ENCODE data around the gene CPT2. TPM values are rescaled to one million over a fixed set of nuclear protein-coding genes. Genes with fewer than 3 reads are reported as not detected.

CPT2 gene
- total and polyA plus RNA-seq, 2 of the 13 experiments (the other 11 are each of a cell fraction or from before 2014, with no cell fraction given) = 12.6 to 14.6 TPM

DNA sequence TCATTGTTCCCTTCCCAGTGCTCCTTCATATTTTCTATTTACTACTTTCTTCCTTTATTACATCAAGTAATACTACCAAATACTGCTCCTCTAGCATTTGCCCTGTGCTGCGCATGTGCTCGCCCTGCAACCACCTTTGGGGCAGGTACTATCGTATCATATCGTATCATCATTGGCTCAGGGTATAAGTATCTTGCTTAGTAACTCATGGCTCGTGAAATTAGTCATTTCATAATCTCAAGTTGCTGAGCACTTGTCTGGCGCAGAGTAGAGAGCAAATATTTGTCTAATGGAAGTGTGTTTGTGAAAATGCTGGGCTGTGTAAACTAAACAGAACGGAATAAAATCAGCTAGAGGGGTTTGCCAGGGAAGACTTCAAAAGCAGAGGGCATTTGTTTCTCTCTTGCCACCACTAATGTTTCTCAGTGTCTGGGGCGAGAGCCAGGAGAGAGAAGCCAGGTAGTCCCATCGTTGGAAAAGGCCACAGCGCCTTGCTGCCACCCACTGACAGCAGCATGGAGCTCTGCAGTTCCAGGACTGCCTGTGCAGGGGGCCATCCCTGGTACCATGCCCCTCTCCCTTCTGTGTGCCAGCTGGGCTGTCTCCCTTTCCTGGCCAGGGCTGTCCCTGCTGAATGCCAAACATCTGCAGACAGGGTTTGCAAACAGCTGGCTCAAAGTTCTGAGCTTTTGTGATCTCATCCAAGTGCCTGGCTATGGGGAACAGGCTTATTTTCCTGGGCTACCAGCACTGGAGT lies 20.0 kb upstream of the CPT2 start (continued):
- TF ChIP-seq SETDB1 (CRISPR knock-in tag; IDR thresholded peaks at IDR 0.05; ENCODE audit: borderline replicate concordance) (no peak), NR2F6 (IDR thresholded peaks at IDR 0.05) (no peak), NR2F6 (CRISPR knock-in tag; IDR thresholded peaks at IDR 0.05) (0 out of 2 replicates have a peak, but pooled peaks have one; percentile 6), SAFB2 (CRISPR knock-in tag; IDR thresholded peaks at IDR 0.05; ENCODE audit: borderline replicate concordance, low read depth) (no peak), POLR2A (IDR thresholded peaks at IDR 0.05; ENCODE audit: insufficient read depth in 1 of 2, low read depth in 2 of 2, low read length in 2 of 2) (no peak), ZNF577 (CRISPR knock-in tag; IDR thresholded peaks at IDR 0.05; ENCODE audit: borderline replicate concordance, low read depth) (no peak), ISX (CRISPR knock-in tag; conservative IDR thresholded peaks at IDR 0.05) (no peak), ZNF564 (CRISPR knock-in tag; IDR thresholded peaks at IDR 0.05) (no peak), MYC (CRISPR knock-in tag; IDR thresholded peaks at IDR 0.05; ENCODE audit: borderline replicate concordance) (peak; percentile 27; the same call in 1 of the 2 replicates), ZNF350 (CRISPR knock-in tag; IDR thresholded peaks at IDR 0.05; ENCODE audit: borderline replicate concordance, low read depth) (no peak), ZNF629 (CRISPR knock-in tag; conservative IDR thresholded peaks at IDR 0.05) (no peak), SATB2 (CRISPR knock-in tag; IDR thresholded peaks at IDR 0.05) (no peak), ZNF354B (CRISPR knock-in tag; IDR thresholded peaks at IDR 0.05) (no peak), ZNF510 (CRISPR knock-in tag; IDR thresholded peaks at IDR 0.05; ENCODE audit: low read depth) (no peak), HHEX (CRISPR knock-in tag; IDR thresholded peaks at IDR 0.05) (no peak), TSC22D2 (CRISPR knock-in tag; IDR thresholded peaks at IDR 0.05; ENCODE audit: borderline replicate concordance) (no peak), JDP2 (CRISPR knock-in tag; IDR thresholded peaks at IDR 0.05; ENCODE audit: borderline replicate concordance) (no peak)
- TF ChIP-seq, protein P1, sequence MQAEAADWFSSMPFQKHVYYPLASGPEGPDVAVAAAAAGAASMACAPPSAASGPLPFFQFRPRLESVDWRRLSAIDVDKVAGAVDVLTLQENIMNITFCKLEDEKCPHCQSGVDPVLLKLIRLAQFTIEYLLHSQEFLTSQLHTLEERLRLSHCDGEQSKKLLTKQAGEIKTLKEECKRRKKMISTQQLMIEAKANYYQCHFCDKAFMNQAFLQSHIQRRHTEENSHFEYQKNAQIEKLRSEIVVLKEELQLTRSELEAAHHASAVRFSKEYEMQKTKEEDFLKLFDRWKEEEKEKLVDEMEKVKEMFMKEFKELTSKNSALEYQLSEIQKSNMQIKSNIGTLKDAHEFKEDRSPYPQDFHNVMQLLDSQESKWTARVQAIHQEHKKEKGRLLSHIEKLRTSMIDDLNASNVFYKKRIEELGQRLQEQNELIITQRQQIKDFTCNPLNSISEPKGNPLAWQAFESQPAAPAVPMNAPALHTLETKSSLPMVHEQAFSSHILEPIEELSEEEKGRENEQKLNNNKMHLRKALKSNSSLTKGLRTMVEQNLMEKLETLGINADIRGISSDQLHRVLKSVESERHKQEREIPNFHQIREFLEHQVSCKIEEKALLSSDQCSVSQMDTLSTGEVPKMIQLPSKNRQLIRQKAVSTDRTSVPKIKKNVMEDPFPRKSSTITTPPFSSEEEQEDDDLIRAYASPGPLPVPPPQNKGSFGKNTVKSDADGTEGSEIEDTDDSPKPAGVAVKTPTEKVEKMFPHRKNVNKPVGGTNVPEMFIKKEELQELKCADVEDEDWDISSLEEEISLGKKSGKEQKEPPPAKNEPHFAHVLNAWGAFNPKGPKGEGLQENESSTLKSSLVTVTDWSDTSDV (CRISPR knock-in tag; IDR thresholded peaks at IDR 0.05) = no peak
- TF ChIP-seq, protein P2, sequence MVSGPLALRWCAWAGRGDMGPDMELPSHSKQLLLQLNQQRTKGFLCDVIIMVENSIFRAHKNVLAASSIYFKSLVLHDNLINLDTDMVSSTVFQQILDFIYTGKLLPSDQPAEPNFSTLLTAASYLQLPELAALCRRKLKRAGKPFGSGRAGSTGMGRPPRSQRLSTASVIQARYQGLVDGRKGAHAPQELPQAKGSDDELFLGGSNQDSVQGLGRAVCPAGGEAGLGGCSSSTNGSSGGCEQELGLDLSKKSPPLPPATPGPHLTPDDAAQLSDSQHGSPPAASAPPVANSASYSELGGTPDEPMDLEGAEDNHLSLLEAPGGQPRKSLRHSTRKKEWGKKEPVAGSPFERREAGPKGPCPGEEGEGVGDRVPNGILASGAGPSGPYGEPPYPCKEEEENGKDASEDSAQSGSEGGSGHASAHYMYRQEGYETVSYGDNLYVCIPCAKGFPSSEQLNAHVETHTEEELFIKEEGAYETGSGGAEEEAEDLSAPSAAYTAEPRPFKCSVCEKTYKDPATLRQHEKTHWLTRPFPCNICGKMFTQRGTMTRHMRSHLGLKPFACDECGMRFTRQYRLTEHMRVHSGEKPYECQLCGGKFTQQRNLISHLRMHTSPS (CRISPR knock-in tag; IDR thresholded peaks at IDR 0.05; ENCODE audit: low read depth) = 0 out of 2 replicates have a peak, but pooled peaks have one; percentile 69
- TF ChIP-seq, protein P3, sequence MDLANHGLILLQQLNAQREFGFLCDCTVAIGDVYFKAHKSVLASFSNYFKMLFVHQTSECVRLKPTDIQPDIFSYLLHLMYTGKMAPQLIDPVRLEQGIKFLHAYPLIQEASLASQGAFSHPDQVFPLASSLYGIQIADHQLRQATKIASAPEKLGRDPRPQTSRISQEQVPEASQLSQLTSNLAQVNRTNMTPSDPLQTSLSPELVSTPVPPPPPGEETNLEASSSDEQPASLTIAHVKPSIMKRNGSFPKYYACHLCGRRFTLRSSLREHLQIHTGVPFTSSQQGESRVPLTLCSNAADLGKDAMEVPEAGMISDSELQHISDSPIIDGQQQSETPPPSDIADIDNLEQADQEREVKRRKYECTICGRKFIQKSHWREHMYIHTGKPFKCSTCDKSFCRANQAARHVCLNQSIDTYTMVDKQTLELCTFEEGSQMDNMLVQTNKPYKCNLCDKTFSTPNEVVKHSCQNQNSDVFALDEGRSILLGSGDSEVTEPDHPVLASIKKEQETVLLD (CRISPR knock-in tag; IDR thresholded peaks at IDR 0.05; ENCODE audit: low read depth) = no peak
- TF ChIP-seq, protein P4, sequence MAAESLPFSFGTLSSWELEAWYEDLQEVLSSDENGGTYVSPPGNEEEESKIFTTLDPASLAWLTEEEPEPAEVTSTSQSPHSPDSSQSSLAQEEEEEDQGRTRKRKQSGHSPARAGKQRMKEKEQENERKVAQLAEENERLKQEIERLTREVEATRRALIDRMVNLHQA (CRISPR knock-in tag; IDR thresholded peaks at IDR 0.05) = no peak
- TF ChIP-seq, protein P5, sequence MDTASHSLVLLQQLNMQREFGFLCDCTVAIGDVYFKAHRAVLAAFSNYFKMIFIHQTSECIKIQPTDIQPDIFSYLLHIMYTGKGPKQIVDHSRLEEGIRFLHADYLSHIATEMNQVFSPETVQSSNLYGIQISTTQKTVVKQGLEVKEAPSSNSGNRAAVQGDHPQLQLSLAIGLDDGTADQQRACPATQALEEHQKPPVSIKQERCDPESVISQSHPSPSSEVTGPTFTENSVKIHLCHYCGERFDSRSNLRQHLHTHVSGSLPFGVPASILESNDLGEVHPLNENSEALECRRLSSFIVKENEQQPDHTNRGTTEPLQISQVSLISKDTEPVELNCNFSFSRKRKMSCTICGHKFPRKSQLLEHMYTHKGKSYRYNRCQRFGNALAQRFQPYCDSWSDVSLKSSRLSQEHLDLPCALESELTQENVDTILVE (CRISPR knock-in tag; IDR thresholded peaks at IDR 0.05) = no peak
- TF ChIP-seq, protein P6, sequence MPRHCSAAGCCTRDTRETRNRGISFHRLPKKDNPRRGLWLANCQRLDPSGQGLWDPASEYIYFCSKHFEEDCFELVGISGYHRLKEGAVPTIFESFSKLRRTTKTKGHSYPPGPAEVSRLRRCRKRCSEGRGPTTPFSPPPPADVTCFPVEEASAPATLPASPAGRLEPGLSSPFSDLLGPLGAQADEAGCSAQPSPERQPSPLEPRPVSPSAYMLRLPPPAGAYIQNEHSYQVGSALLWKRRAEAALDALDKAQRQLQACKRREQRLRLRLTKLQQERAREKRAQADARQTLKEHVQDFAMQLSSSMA (CRISPR knock-in tag; IDR thresholded peaks at IDR 0.05) = no peak
